ENCODE data around the gene ARHGAP26.

Gene ARHGAP26

DNA sequence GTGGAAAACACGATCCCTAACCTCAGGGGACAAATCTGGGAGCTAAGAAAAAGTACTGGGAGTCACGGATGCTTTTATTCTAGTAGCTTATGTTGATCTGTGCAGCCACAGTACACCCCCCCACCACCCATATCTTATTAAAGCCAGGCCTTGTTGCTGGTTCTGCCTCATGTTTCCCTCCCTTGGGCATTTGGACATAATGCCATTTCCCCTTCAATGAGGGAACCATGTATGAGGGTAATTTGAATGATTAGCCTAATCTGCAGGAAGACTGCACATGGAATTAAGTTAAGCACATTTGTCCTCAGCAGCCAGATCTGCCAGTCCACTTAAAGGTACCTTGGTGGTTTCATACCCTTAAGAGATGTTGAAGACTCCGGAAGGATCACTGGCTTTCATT lies 102.0 kb downstream of the ARHGAP26 start:
- no peak for DNase-seq (ENCODE audit: low read depth in 2 of 2, low spot score in 1 of 2)

DNA sequence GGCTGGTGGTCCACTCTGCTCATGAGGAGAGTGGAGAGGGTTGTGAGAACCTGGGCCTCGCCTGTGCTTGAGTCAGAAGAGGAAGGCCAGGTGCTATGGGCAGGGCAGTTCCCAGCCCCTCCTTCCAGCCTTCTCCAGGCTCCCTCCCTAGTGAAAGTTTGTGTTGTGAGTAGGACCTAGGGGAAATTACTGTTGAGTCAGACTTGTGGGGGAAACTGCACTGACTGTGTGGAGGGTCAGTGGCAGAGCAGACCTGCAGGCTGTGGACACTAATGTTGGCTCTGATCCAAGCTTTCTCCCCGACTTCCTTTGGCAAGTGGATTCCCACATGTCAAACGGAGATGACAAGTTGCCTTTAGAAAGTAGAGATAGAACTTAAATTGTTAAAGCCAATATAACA lies 102.6 kb downstream of the ARHGAP26 start:
- DNase-seq (ENCODE audit: low read depth in 2 of 2, low spot score in 1 of 2) = no peak

DNA sequence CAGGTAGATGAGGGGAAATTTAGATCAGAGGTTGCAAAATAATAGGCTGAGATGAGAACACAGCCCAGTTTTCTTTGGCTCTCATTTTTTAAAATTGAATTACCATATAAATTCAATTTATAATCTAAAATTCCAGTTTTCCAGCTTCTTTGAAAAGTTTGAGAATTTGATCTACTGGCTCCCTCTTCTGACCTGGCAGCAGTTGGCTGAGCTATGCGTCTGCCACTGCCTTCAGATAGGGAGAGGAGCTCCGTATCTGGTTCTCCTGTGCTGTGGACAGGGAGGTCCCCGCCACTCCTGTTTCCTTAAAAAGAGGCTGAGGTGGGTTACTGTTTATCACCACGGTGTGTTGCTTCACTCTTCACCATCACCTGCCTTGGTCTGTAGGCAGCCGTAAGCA lies 103.7 kb downstream of the ARHGAP26 start:
- DNase-seq (ENCODE audit: low read depth in 2 of 2, low spot score in 1 of 2) = no peak

DNA sequence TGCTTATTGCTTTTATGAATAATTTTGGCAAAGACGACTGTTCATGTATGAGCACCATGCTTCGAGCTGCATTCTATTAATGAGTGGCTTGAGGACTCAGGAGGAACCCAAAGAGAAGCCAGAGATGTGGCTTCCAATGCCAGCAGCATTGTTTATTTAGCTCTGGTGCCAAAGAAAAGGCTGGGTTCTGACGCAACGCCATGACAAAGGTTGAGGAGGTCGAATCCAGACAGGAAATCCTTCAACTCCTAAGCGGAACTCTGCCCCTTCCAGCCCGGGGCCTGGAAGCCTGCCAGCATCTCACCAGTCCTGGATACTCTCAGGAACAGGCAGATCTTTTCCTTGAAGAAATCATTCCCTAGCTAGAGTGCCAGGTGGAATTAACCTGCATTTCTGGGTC lies 104.4 kb downstream of the ARHGAP26 start:
- DNase-seq (ENCODE audit: low read depth in 2 of 2, low spot score in 1 of 2) = no peak

DNA sequence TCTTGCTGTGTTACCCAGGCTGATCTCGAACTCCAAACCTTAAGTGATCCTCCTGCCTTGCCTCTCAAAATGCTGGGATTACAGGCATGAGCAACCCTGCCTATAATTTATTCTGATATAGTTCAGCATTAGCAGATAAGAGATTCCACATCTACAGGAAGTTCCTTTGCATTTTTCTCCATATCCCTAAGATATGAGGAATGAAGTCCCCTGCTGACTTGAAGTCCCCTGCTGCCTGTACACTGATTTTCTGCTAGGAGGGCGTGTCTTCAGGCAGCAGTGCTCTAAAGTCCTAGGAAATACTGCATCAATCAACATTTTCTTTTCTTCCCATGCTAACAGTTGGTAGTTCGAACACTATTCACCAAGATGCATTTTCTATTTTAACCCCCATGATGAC lies 105.8 kb downstream of the ARHGAP26 start:
- no peak for DNase-seq (ENCODE audit: low read depth in 2 of 2, low spot score in 1 of 2)

DNA sequence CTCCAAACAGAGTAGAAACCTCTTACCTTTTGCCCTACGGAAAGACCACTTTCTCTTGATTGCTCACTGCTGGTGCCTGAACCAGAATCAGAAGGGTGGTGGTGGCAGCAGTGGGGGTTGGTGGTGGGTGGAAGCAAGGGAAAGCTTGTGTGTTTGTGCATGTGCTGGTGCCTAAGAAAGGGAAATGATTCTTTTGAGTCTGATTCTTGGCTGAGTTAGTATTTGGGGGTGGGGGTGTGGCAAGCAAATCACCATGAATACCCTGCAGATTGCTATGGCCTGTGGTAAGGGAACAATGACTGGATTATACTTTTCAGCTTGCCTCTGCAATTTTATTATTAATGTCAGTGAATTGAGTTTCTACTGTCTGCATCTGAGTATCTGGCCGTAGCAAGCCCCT lies 106.6 kb downstream of the ARHGAP26 start:
- no peak for DNase-seq (ENCODE audit: low read depth in 2 of 2, low spot score in 1 of 2)

DNA sequence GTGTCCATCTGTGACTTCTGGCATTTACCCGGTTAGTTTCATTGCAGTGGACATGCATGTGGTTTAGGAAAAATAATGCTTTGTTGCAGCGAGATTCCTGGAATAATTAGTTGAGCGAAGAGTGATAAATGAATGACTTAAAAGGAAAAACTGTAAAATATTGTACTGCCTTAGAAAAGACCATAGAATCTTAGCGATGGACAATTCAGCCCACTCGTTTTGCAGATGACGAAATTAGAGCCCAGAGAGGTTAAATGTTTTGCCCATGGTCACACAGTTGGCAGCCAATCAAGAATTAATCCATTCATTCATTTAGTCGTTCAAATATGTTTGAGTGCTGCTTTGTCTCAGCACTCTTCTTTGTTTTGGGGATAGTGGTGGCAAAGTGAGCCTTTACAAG lies 107.9 kb downstream of the ARHGAP26 start:
- no peak for DNase-seq (ENCODE audit: low read depth in 2 of 2, low spot score in 1 of 2)

DNA sequence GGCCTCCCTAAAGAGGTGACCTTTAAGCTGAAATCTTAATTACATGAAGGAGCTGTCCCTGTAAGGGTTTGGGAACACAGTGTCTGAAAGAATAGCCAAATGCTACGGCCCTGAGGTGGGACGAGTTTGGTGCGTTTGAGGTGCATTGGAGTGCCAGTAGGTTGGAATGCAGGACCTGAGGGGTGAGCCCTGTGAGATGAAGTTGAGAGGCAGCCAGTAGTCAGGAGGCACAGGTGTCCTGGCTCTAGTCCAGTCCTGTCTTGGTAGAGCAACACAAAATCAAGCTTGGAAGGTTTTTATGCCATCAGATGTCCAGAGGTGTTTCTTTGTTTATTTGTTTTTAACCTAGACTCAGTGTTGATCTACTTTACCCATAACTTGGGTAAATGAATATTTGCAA lies 108.5 kb downstream of the ARHGAP26 start:
- no peak for DNase-seq (ENCODE audit: low read depth in 2 of 2, low spot score in 1 of 2)

DNA sequence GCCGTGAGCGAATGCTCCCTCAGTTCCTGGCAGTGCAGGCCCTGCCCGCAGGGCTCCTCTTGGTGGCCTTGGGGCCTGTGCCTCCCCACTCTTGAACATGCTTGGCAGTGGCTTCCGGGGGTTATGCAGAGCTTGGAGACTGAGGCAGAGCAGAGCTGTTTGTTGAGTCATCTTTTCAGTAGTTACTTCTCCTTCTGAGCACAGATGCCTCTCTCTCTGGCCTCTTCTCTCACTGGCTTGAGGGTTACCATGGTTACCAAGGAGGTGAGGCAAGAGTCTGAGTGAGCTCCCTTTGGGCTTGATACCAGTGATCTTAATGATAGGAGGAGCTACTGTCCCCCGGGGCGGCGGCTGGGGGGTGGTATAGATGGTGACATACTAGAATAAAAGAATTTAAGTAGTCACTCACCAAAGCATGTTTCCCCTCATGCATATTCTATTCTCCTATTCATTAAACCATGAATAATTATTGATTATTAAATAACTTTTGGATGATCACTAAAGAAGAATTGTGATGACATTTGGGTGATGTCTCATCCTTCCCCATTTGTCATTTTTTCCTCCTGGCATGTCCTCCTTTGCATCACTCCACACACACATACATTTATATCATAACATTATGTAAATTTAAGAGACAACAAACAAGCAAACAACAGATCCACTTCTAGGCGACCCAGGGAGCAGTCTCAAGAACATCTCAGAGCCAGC lies 111.1 kb downstream of the ARHGAP26 start:
- no peak for DNase-seq (ENCODE audit: low read depth in 2 of 2, low spot score in 1 of 2)

DNA sequence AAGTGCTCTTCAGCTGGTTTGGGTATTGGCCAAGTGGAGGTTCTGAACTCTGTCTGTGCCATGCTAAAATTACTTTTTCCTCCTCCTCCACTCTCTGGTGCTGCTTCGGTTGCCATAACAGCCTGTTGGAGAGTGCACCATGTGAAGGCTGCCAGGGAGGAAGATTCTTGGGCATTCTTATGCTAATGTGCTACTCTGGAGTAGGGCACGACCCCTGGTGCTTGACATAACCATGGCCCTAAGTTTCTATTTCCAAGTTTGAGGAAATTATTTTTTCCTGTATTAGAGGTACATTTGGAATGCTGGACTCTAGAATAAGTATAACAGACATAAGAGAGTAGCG lies 111.6 kb downstream of the ARHGAP26 start:
- DNase-seq (ENCODE audit: low read depth in 2 of 2, low spot score in 1 of 2) = no peak

DNA sequence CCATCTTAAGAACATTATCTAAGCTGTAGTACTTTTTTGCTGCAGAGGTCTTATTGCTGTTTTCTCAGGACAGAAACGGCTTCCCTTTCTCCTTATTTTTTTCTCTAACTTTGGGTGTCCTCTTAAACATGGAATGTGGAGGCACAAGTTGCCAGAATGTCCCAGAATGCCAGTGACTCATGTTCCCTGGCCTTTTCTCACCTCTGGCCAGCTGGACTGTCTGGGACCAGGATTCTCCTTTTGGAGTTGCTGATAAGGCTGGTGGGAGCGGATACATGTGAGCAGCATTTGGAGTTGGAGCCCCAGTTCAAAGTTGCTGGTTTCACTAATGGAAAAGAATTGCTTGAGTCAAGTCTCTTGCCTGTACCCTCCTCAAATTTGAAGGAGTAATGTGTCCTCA lies 112.8 kb downstream of the ARHGAP26 start:
- DNase-seq (ENCODE audit: low read depth in 2 of 2, low spot score in 1 of 2) = no peak

DNA sequence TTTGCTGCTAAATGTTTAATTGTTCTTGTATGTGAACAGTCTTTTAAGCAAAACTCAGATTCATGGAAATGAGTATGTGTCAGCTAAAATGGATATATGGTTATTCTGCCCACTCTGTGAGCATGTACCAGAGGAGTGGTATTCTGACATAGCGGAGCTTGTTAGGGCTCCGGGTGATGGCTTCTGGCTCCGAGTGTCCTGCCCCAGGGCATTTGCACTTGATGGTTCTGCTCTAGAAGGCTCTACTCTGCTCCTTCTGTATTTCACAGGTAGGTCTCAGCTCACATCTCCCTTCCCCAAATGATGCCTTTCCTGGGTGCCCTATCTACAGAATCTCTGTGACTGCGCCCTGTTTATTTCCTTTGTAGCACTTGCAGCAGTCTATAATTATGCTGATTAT lies 113.3 kb downstream of the ARHGAP26 start:
- DNase-seq (ENCODE audit: low read depth in 2 of 2, low spot score in 1 of 2) = no peak

DNA sequence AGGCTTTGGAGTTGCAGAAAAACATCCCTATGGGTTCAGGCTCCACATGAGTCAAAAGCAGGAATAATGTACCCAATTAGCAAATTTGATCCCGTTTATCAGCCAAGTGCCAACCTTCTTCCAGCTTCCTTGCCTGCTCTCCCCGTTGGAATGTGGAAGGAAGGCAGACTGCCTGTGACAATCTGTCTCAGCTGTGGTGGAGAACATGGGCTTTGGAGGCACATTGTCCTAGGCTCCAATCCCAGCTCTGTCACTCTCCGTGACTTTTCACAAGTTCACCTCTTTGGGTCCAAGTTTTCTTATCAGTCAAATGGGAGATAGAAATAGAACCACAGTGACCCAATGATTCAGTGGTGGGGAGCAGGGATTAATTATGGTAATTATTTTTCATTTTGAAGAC lies 113.9 kb downstream of the ARHGAP26 start:
- DNase-seq (ENCODE audit: low read depth in 2 of 2, low spot score in 1 of 2) = no peak

DNA sequence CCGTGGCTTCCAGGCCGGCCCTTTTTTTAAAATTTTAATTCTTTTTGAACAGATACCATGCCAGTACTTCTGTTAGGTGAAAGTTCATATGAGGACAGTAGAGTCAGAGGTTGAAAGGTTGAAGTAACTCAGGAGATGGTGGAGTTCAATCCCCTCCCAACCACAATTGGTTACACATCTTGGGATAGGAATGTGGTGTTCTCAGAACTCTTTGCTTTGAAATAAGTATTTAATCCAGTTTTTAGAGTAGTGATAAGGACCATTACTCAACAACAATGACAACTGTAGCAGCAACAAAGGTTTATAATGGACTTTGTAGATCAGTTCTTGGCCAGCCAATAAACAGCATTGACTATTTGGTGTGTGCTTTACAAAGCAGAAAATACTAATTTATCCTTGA lies 116.0 kb downstream of the ARHGAP26 start:
- DNase-seq (ENCODE audit: low read depth in 2 of 2, low spot score in 1 of 2) = no peak

DNA sequence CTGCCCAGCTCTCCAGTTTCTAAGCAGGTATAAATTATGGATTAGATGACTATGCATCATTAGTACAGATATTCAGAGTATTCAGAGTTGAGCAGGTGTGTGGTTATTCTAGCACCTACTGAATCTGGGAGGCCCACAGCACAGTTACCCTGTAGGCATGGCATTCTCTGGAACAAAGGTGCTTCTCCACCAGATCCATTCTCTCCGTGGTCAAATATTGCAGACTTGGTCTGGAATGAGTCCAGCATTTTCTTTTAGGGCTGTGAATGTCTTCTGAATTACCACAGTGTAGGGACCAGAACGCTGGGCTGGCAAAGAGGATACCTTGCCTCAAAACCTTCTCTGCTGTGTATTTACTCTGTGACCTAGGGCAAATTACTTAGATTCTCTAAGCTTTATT lies 116.8 kb downstream of the ARHGAP26 start:
- DNase-seq (ENCODE audit: low read depth in 2 of 2, low spot score in 1 of 2) = no peak

DNA sequence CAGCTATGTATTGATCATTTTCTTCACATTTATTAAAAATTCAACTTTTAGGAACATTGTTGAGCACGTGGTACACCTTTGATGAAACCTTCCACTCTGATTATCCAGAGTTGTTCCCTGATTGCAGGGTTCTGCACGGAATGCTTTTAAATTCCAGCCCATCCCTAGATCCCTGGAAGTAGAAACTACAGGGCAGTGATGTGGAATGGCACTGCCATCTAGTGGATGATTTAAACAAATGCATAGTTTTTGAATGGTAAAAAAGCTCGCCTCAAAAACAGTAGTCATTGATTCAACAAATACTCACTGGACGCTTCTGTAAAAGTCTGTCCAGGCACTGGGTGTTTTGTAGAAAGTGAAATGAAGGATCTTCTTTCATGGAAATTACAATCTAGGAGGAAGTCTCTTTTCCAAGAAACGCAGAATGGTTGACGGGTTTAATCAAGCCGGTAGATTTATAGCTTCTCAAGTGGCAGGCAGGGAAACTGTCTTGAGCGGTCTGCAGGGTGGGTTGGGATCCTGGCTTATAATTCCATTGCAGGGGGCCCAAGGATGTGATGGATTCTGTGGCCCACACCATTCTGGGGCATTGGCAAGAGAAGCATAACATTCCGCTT lies 118.4 kb downstream of the ARHGAP26 start:
- DNase-seq (ENCODE audit: low read depth in 2 of 2, low spot score in 1 of 2) = no peak

DNA sequence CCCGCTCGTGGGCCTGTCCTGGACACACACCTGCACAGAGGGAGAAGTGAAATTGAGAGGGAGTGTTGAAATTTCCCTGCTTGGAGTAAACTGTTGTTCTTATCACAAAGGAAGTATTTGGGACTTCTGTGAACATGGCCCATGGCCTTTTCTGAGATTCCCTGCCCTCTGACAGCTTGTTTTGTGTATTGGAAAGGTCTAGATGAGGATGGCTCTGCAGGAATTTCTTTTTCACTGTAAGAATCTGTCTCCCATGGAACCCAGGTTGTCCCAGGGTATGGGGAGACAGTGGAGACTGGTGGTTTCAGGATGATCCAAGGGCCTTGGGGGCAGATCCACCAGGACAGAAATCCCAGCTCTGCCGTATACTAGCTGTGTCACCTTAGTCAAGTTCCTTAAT lies 121.8 kb downstream of the ARHGAP26 start:
- no peak for DNase-seq (ENCODE audit: low read depth in 2 of 2, low spot score in 1 of 2)

DNA sequence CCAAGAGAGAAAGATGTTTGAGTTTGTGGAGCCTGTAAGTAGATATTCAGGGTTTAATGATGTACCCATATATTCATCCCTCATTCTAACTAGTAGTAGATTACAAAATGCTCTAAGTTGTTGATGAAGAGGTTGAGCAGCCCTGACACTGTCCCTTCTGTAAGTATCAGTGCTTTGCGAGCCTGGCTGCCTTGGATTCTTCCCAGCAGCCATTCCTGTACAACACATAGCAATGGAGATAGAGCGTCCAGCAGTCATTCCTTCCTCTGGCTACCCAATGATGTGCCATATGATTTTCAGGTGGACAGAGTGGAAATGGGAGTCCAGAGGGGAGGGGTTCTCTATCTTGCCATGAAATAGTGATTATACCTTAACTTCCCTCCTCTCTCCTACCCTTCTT lies 124.1 kb downstream of the ARHGAP26 start:
- no peak for DNase-seq (ENCODE audit: low read depth in 2 of 2, low spot score in 1 of 2)

DNA sequence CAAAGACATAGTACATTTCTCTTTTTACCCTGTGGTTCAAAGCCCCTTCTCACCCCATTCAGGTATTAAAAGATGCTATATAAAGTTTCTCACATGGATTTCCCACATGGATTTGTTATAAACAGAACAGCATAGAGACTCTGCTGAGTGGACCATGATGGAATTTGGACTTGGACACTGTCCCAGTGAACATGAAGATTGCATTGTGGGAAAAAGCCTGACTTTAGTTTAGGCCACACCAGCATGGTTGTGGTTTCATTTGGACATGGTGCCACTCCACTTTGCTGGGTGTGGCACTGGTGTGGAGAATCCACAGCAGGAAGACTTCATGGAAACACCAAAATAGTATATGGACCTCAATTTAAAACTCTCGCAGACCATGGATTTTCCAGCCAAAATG lies 124.6 kb downstream of the ARHGAP26 start:
- DNase-seq (ENCODE audit: low read depth in 2 of 2, low spot score in 1 of 2) = no peak

DNA sequence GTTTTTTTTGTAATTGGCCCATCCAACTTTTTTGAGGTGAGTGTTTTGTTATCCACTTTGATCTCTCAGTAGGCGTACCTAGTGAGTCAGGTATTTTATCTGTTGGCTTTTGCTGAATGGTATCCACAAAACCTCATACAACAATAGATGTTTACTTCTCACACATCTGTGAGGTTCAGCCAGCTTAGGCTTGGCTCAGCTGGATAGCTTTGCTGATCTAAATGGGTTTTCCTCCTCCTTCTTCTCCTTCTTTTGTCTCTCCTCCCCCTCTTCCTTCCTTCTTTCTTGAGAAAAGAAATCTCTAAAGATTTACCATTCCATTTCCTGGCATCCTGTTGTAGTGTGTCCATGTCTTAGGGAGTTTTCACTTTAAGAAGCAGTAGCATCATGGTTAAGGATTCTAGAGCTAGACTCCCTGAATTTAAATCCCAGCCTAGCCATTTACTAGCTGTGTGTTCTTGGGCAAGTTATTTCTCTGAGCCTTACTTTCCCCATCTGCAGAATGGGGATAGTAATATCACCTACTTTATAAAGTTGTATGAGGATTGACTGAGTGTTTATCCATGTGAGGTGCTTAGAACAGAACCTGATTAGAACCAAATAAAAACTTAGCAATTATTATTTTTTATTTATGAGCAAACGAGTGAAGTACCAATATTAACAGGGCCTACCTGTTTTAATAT lies 126.3 kb downstream of the ARHGAP26 start:
- DNase-seq (ENCODE audit: low read depth in 2 of 2, low spot score in 1 of 2) = no peak

DNA sequence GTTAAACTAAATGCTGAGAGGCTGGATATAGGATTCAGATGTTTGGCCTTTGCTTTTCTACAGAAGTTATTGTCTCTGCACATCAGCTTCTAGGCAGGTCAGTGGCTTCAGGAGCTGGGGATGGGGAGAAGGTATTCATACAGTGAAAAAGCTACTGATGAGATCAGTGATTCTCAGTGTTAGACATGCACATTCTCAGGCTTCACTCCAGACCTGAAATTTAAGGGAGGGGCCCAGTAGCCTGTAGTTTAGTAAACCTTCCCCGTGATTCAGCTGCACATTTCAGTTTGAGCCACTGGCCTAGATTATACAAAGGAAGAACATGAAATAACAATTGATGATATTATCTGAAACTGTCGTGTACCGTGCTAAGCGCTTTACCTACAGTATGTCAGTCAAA lies 127.2 kb downstream of the ARHGAP26 start:
- DNase-seq (ENCODE audit: low read depth in 2 of 2, low spot score in 1 of 2) = no peak

DNA sequence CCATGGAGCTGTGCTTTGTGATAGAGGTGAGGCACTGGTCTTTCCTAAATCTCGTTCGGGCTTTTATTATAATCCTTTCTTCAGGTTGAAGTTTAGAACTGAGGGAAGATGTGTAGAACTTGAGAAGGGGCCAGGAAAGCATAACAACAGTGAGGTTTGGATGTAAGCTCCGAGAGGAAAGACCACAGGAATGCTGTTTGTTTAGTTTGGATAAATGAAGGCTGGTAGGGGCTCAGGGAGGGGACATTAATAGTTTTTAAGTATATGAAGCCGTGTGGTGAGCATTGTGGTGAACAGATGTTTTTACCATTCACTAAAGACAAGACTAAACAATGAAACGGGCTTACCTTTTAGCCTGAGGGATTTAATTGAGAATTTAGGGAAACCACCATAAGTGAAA lies 130.8 kb downstream of the ARHGAP26 start:
- DNase-seq (ENCODE audit: low read depth in 2 of 2, low spot score in 1 of 2) = no peak
